Activated CD8-positive, alpha-beta memory T cell treated with anti-CD3 and anti-CD28 coated beads for 48 hours (primary cell): ENCODE data around the gene CFAP65.

Source experiments
- DNase-seq, 3 experiments: peaks; one replicate each; pipeline ENCODE4 v3.0.0-alpha.2; 2020; ENCODE audit warnings: low read depth in 2 of 3, low spot score in 2 of 3

Gene CFAP65

DNA sequence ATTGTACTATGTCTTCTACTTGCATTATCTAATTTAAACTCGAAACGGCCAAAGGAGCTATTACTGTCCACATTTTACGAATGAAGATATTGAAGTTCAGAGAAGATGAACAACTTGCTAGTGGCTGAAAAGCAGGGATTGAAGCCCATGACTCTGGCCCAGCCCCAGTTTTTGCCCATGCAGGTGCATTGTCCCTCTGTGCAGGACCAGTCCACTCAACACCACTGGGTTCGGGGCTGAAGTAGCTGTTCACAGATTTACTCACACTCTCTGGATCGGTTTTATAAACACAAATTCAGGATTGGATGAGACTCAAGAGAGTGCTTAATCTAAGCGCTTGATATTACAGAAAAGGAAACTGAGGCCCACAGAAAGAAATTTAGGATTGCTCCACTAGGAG, 20.8 kb upstream of the CFAP65 start:
- no peak for DNase-seq

DNA sequence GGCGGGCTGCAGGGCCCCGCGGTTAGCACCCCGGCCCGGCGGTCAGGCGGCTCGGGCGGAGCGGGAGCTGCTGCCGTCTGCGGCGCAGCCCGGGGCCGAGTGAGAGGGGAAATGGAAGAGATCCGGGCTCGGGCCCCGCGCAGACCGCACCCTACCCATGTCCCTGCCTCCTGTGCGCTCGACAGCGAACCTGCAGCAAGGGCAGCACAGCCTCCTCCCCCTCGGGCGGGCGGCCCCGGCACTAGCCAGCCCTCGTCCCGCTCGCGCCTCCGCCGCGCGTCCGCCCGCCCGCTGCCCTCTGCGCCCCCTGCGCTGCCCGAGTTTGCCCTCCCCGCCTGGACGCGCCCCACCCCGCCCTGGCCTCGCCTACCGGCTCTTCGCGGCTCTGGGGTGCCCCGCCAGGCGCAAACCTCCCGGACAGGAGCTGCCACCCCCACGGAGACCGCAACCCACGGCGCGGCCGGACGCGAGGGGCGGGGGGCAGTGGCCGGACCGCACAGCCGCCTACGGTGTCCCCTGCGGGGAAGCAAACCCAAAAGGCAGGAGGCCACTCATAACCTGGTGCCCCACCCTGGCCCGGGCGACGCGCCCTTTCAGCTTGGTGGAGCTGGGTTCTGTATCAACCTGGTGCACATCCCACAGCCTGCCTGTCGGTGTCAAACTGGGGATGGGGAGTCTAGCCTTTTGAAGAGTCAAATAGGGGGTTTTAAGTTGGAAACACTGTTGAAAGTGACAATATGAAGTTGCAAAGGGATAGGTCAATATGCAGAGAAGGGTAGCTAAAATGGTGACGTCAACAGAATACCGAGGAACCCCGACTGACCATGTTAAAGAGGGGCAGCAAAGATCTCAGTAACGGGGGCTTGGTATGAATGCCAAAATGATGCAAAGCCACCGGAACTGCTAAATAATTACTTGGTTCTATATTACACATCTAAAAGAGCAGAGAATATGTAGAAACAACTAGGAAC, 19.8 kb upstream of the CFAP65 start, which contains the start of gene IHH:
TSS of gene IHH (minus strand) at position 101 of the 971 bp plus-strand sequence. CDS start 454 bp downstream, outside the sequence.
- no peak for DNase-seq

DNA sequence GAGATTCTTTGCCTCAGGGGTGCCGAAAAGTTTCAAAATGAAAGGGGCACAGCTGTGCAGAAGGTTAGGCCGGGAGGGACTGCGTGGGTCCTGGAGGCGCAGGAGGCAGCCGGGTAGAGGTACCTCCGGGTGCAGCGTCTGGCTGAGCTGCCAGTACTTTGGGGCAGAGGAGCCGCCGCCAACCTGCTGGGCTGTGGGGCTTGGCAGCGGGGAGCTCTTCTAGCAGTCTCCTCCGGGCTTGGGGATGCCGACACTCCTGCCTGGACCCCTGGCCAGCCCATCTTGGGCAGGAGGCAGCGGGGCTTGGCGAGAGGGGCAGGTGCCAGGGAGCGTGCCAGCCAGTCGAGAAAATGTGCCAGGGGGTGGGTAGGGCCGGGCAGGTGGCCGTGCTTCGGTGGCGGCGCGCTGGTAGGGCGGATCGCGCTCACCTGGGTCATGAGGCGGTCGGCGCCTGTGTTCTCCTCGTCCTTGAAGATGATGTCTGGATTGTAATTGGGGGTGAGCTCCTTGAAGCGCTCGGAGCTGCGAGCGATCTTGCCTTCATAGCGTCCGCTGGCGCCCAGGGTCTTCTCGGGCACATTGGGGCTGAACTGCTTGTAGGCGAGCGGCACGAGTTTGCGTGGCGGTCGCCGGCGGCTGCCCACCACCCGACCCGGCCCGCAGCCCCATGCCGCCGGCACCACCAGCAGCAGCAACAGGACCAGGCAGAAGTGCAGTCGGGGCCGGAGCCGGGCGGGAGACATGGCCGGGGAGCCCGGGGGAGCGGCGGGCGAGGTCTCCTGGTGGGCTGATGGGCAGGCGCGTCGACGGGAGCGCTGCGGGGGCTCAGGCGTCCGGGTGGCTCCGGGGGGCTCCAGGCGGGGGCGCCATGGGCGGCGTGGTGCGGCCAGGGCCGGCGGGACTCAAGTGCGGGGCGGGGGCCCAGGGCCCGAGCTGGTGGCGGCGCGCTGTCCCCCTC, 18.7 kb upstream of the CFAP65 start:
- DNase-seq, result no peak

DNA sequence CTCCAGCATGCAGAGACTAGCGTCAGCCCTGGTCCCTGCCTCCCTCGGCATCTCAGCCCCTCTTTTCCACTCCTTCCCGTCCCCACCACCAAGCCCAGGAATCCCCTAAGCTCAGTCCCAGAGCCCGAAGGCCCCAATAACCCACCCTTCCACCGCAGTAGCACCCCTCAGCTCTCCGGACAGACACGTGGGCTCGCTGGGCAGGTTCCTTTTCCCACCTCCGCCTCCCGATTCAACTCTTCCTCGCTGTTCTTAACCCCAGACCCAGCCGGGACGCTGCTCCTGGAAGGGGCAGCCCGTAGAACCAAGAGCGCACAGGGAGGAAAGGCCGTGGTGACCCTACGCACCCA, 18.0 kb upstream of the CFAP65 start:
- no peak for DNase-seq

DNA sequence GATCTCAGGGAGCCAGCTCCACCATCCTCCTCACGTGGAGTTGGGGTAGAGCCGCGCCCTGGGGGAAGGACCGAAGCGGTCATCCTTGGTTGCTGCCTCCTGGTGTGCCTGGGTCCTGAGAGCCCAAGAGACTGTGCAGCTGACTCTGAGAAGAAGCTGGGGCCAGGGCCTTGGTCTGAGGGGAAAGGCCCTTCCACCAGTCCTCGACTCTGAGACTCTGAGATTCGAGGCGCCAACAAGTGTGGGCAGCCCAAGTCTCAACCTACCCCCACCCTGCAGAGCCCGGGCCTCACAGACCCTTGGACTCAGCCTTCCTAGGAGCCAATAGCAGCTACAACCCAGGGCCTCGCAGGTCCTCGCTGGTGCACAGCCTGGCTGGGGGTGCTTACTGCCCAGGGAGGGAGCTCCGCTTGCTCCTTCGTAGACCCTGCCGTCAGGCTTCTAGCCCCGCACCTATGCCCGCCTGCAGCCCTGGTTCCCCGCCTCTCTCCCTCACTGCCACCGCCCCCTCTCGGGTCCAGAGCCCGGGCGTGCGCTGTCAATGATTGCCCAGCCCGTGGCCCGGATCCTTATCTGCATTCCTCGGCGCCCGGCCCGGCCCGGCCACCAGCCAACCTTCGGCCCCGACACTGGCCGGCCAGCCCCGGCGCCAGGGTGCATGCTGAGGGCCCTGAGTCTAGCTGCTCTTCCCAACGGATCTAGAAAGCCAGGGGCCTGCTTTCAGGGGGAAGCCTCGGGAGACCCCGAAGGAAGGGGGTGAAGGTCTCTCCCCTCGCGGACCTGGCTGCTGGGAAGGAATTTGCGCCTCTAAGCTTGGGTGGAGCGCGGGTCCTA, 17.4 kb upstream of the CFAP65 start:
- DNase-seq, result no peak

DNA sequence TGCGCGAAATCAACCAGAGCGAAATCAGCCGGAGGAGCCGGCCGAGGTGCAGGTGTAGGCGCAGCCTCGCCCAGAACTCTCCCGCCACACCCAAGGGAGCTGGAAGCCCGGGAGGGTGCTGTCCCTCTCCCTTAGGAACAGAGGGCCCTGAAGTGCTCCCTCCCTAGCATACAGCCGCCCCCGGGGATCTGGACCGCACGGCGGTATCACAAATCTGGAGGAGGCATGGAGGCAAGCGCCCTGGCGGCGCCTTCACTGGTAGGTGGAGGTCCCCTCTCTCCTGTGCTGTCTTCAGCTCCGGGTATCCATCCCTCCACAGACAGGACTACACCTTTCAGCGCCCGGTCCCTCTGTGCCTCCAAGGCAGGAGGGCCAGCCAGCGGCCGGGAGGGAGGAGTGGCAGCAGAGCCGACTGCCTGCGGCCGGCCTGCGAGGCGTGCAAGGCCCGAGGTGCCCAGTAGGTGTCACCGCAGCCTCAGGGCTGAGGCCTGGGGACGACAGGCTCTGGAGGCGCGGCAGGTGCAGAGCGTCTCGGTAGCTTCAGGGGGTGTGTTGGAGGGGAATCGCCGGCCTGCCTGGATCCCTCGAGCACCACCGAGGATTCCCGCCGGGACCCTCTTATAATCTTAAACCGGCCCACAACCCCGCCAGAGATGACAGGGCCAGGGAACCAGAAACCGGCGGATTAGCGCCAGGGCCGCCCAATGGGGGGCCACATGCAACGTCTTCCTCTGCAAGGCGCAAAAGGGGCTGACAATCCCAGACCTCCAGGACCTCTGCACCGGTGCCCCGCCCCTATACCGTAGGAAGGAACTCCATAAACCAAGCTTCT, 16.6 kb upstream of the CFAP65 start:
- DNase-seq, result peak; percentile 53 to 64 (median 58)

DNA sequence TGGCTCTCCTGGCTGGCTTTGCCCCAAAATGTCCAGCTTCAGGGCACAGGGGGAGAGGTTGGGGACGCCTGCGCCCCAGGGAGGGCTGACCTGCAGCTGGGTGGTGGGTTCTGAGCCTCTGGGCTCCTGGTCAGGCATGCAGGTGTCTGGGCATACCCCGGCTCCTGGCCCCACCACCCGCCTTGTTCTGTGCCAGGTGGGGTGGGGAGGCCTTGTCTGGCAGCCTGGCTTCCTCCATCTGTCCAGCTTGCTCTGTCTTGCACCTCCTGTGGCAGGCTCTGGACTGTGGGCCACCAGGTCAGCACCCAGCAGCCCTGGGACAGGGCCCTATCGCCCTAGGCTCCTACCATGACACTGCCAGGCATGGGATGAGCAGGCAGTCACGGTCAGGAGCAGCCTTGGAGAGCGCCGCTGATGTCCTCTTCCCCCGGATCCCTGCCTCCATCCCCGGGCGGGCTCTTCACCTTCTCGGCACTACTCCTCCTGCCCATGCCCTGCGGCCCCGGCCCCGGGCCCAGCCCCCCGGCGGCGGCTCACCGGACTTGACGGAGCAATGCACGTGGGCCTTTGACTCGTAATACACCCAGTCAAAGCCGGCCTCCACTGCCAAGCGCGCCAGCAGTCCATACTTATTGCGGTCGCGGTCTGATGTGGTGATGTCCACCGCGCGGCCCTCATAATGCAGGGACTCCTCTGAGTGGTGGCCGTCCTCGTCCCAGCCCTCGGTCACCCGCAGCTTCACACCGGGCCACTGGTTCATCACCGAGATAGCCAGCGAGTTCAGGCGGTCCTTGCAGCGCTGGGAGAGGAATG, 15.8 kb upstream of the CFAP65 start:
- no peak for DNase-seq

DNA sequence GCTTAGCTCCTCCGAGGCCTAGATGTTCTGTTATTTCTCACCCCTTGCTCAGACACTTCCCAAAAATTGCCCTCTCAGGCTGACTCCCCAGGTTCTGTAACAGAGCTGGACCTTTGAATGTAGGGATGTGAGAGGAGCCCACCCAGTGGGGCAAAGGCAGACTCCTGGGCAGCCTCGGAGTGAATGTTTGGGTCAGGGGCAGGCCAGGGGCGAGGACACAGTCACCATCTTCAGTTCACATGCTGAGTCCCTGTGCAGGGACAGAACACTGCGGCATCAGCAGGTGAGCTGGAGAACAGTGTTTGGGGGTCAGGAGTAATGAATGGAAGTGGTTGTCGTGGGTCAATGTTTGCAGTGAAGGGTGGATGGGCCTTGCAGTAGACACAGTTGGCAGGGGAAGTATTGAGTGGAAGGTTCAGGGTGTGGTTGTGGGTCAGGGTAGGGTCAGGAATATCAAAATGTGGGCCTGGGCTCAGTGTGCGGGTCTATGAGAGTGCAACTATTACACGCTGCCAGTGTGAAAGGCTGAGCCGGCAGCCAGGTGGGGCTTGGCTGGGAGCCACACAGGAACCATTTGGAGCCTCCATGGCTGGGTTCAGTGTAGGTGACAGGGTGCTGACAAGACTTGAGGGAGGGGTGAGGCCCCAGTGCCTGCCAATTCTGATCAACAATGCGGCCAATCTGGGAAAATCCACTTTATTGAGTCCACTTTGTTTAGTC, 15.0 kb upstream of the CFAP65 start:
- no peak for DNase-seq

DNA sequence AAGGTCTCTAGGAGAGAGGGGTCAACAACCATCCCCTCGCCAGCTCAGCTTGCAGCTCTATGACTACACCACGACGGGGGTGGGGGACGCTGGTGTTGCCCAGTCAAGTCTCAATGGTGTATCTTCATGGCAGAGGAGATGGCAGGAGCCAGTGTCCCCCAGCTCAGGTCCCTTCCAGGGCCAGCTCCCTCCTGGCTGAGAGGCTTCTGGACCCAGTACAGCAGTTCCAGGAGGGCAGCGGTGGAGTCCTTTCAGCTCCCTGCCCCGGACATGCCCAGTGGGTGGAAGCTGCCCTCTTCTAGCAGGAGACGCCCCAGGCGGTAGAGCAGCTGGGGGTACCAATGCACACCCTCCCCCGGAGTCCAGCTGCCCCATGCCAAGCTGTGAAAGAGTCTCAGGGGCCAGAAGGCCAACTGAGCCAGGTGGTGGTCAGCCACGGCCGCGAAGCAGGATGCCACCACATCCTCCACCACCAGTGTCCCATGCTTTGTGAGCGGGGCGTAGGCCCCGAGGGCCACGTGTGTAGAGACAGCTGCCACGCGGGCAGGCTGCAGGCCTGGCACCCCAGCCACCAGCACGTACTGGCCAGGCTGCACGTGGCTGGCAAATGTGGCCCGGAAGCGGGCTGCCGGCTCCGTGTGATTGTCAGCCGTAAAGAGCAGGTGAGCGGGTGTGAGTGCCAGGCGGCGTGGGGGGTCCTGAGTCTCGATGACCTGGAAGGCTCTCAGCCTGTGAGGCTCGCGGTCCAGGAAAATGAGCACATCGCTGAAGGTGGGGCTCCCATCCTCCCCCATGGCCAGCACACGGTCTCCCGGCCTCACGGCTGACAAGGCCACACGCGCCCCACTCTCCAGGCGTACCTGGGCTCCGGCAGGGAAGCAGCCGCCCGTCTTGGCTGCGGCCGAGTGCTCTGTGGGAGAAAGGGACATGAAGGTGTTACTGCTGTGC, 13.9 kb upstream of the CFAP65 start:
- no peak for DNase-seq

DNA sequence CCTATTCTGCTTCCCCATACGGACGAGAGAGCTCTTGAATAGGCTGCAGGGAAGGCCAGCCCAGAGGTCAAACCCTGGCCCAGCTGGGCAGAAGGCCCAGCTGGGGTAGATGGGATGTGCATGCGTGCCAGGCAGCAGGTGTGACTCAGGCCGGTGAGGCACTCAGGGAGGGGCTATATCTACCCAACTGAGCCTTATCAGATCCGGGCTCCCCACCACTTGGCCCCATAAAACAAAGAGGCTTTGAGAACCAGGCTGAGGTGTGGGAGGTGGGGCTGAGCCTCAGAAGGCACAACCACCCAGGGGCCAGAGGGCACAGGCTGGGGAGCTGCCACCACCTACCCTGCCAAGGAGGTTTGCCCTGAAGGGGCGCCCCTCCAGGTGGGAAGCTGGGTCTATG, 8.0 kb upstream of the CFAP65 start:
- DNase-seq, result no peak

DNA sequence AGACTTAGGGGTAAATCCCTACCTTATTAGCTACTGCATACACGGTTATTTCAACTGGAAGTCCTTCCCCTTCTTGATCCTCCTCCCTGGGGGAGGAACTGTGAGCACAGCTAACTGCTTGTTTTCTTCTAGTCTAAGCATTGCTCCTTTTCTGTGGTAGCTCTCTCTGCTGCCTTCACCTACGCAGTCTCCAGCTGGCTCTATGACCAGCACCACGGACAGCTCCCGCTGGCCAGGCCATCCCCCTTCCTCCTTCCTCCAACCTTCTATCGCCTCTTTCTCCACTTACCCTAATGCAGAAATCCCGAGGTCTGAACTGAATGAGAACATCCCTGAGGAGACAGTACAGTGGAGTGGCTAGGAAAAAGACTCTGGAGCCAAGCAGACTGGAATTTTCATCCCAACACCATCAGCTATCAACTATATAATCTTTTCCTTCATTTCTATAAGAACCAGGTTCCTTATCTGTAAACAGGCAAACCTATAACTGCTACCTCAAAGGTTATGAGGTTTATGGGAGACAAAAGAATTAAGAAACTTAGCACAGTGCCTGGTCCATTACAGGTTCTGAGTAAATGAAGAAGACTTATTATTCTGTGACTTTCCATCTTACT, 4.7 kb upstream of the CFAP65 start:
- no peak for DNase-seq

DNA sequence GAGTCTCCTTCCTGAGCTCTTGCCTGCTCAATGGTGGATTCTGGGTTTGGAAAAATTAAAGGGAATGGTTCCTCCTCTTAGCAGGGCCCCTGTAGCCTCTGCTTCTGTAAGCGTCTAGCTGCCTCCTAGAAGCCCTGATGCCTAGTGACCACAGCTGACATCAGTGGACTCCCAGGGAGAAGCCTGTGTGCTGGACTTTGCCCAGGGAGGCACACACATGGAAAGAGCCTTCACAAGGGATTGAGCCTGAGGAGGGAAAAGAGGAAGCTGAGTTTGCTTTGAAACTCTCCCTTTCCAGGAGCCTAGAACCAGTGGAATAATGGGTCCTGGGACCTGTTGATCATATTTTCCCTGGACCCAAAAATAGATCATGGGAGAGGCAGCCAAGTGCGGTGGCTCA, 1.4 kb upstream of the CFAP65 start:
- DNase-seq, result no peak

DNA sequence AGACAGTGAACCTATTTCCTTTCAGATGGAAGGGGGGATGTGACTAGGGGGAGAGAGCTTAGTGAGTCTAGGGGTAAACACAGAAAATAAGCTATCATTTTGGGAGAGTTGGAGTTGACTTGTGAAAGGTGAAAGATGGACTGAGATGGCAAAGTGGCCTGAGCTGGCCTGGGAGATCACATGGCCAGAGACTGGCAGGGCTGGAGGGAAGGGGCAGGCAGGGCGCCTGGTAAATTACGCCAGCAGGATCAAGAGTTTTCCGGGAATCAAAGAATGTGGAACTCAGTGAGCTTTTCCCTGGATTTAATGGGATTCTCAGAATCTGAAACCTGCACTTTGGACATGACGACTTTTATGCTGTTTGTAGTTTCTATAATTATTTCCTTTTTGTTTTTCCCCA, 841 bp upstream of the CFAP65 start:
- DNase-seq, result no peak

DNA sequence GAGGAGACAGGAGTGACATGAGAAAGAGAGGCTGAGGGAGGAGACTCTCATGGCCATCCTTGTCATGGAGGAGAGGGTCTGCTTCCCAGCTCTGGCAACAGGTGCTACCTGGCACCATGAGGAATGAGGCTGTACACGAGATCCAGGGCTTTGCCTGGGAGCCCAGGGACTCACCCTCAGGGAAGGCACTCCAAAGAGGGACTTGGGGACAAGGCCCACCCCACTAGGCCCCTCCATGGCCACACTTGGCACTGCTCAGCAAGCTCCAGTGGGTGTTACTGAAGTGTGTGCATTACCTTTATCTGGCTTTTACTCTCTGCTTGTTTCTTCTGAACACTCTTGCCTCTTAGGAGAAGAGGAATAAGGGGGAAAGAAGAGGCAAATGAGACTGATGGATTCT, 2.7 kb downstream of the CFAP65 start:
- DNase-seq, result no peak

DNA sequence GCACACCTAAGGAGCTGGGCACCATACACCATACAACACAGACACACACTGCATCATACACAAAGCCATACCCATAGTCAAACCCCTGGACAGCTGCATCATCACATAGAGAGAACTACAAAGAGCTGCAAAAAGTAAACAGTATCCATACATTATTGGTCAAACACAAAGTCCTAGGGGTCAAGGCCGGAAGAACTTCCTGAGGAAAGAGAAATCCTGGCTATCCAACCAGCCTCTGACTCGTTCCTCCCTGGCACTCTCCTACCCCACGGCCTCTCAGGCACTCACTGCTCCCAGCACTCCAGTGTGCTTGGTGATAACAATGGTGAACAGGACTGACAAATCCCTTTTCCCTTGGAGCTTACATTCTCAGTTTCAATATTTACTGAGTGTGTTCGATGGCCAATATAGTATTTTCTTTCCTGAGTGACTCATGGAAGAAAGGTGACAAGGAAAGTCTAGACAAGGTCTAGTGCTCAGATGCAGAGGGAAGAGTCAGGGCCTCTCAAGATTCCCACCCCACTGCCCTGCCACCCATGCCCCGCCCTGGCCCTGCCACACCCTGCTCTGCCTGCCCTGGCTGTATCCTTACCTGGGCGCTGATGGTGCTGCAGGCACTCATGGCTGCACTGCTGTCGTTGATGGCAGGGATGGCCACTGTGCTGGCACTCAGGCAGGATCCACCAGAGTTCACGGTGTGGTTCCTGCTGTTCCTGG, 3.4 kb downstream of the CFAP65 start:
- no peak for DNase-seq

DNA sequence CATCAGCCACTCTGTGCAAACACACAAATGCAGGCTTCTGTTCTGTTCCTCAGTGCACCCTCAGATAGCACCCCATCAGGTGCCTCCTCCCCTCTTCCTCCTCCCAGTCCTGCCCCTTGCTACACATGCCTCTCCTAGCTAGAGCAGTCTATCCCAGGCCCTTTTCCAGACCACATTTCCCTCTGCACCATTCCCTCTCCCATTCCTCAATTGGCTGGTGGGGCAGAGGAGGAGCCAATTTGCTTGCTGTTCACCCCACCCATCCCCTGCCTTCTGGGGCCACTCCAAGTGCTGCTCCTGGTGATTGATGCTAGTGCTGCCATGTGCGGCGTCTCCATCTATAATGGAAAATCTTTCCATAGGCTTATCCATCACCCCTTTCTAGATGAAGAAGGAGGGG, 5.4 kb downstream of the CFAP65 start:
- no peak for DNase-seq
